Suprapubic skin (tissue), 4 donors: Measurements from ENCODE around the gene PRR33. TPM values are rescaled to one million over a fixed set of nuclear protein-coding genes. Genes with fewer than 3 reads are reported as not detected.
A peak's percentile ranks its signal among the peaks of the same experiment; 100 is the strongest.

Experiments used
- DNase-seq, 2 donors: peaks; one replicate each; pipeline ENCODE4 v3.0.0-alpha.2; 2019; ENCODE audit warnings: low spot score in 2 of 2
- H3K27ac ChIP-seq: fragments of 200-600 bp; sonication (generic); one replicate; pipeline ENCODE4 v1.5.1; 2019
- H3K27me3 ChIP-seq: fragments of 200-600 bp; sonication (generic); one replicate; pipeline ENCODE4 v1.5.1; 2019
- H3K36me3 ChIP-seq: fragments of 200-600 bp; sonication (generic); one replicate; pipeline ENCODE4 v1.5.1; 2019
- H3K4me1 ChIP-seq: fragments of 200-600 bp; sonication (generic); one replicate; pipeline ENCODE4 v1.5.1; 2019
- H3K4me3 ChIP-seq: fragments of 200-600 bp; sonication (generic); one replicate; pipeline ENCODE4 v1.5.1; 2019; ENCODE audit warnings: mild to moderate bottlenecking
- H3K9me3 ChIP-seq: fragments of 200-600 bp; sonication (generic); one replicate; pipeline ENCODE4 v1.5.1; 2019
- CTCF ChIP-seq, 2 donors: fragments of 200-600 bp in 1 of 2; fragments of 450-650 bp in 1 of 2; sonication (generic) in 1 of 2; IDR thresholded peaks; one replicate each; pipeline ENCODE4 v1.5.1; 2016 to 2019; ENCODE audit warnings: antibody characterized with exemption in 2 of 2, mild to moderate bottlenecking in 1 of 2, moderate library complexity in 1 of 2
- EP300 ChIP-seq: sonication (generic); formaldehyde crosslinking; IDR thresholded peaks from one replicate; pipeline ENCODE4 v1.6.1; 2017; ENCODE audit warnings: antibody characterized with exemption
- POLR2A ChIP-seq, 2 donors: fragments of 450-650 bp; IDR thresholded peaks; one replicate each; pipeline ENCODE4 v1.6.1; 2017; ENCODE audit warnings: antibody characterized with exemption in 2 of 2, mild to moderate bottlenecking in 2 of 2, moderate library complexity in 2 of 2
- POLR2AphosphoS5 ChIP-seq, 3 donors: sonication (generic); formaldehyde crosslinking; IDR thresholded peaks; one replicate each; pipeline ENCODE4 v1.6.1; 2017; ENCODE audit warnings: antibody characterized with exemption in 3 of 3
- WGBS: methylation state at CpG from one replicate; pipeline ENCODE4 v1.1.5; 2018; 5-methylcytosine and 5-hydroxymethylcytosine counted together
- total RNA-seq, 4 donors: library from RNA; depleted of rRNA; stranded (reverse); fragments of >200 nt; gene quantifications; one replicate each; pipeline ENCODE4 v1.1.0, GENCODE V29; 2016

PRR33 gene
- total RNA-seq, 4 donors from 2014 or later = not detected

GRCh38 chr11:1880746-1881441 is 10.8 kb downstream of the PRR33 start:
- Histone ChIP-seq H3K27me3 (no peaks in the 10 kb centered on the region), H3K27ac (peak overlapping the region; percentile 90), H3K9me3 (no peaks in the 10 kb centered on the region), H3K4me3 (no peak overlapping the region), H3K4me1 (peaks cover 66% of the 10 kb centered on the region), H3K36me3 (peaks cover 27% of the 10 kb centered on the region)
- WGBS = 87% methylated on average over 3 of the region's 9 CpGs
- no peak for TF ChIP-seq POLR2AphosphoS5 (IDR thresholded peaks at IDR 0.05)
- TF ChIP-seq POLR2A (IDR thresholded peaks at IDR 0.05) = no peak
- TF ChIP-seq CTCF (IDR thresholded peaks at IDR 0.05) = no peak
- TF ChIP-seq EP300 = no peak
- peak in 1 of 2 donors; percentile 61 for DNase-seq

GRCh38 chr11:1879941-1880720 is 11.6 kb downstream of the PRR33 start:
- Histone ChIP-seq H3K36me3 (peaks cover 21% of the 10 kb centered on the region), H3K27me3 (no peaks in the 10 kb centered on the region), H3K9me3 (no peaks in the 10 kb centered on the region), H3K27ac (peak overlapping the region; percentile 90), H3K4me3 (no peak overlapping the region), H3K4me1 (peaks cover 74% of the 10 kb centered on the region)
- WGBS = 58% methylated on average over 13 of the region's 32 CpGs
- peak; percentile 88 to 92 for DNase-seq
- peak in 1 of 3 donors; percentile 34 for TF ChIP-seq POLR2AphosphoS5 (IDR thresholded peaks at IDR 0.05)
- no peak for TF ChIP-seq EP300

GRCh38 chr11:1879342-1879940 is 12.3 kb downstream of the PRR33 start:
- peak; percentile 54 to 60 for DNase-seq
- Histone ChIP-seq H3K36me3 (peaks cover 15% of the 10 kb centered on the region), H3K4me1 (peaks cover 80% of the 10 kb centered on the region), H3K4me3 (no peak overlapping the region), H3K27ac (peak overlapping the region; percentile 90), H3K27me3 (no peaks in the 10 kb centered on the region), H3K9me3 (no peaks in the 10 kb centered on the region)
- TF ChIP-seq POLR2AphosphoS5 (IDR thresholded peaks at IDR 0.05) (no peak), EP300 (no peak), POLR2A (IDR thresholded peaks at IDR 0.05) (no peak), CTCF (IDR thresholded peaks at IDR 0.05) (no peak)
- 84% methylated on average over 10 of the region's 13 CpGs for WGBS

- DNase-seq = peak; percentile 69 to 76
- H3K36me3 ChIP-seq = peaks cover 4% of the 10 kb centered on the region
- H3K9me3 ChIP-seq = no peaks in the 10 kb centered on the region
- peak overlapping the region; percentile 90 for H3K27ac ChIP-seq
- H3K27me3 ChIP-seq = no peaks in the 10 kb centered on the region
- TF ChIP-seq POLR2AphosphoS5 (IDR thresholded peaks at IDR 0.05) (no peak), CTCF (IDR thresholded peaks at IDR 0.05) (no peak), EP300 (no peak), POLR2A (IDR thresholded peaks at IDR 0.05) (no peak)
- H3K4me3 ChIP-seq = no peak overlapping the region
- H3K4me1 ChIP-seq = peaks cover 88% of the 10 kb centered on the region
- 79% methylated on average over 15 of the region's 30 CpGs for WGBS
These were observed 13.3 kb downstream of the PRR33 start for GRCh38 chr11:1878137-1879031.
